ENCODE data around the gene PLXNB1.
"Not testable (repeated sequence)": the region's sequence is repeated elsewhere in the genome, so short reads cannot be mapped to it uniquely, and the experiment has no call there.

Gene PLXNB1, protein sequence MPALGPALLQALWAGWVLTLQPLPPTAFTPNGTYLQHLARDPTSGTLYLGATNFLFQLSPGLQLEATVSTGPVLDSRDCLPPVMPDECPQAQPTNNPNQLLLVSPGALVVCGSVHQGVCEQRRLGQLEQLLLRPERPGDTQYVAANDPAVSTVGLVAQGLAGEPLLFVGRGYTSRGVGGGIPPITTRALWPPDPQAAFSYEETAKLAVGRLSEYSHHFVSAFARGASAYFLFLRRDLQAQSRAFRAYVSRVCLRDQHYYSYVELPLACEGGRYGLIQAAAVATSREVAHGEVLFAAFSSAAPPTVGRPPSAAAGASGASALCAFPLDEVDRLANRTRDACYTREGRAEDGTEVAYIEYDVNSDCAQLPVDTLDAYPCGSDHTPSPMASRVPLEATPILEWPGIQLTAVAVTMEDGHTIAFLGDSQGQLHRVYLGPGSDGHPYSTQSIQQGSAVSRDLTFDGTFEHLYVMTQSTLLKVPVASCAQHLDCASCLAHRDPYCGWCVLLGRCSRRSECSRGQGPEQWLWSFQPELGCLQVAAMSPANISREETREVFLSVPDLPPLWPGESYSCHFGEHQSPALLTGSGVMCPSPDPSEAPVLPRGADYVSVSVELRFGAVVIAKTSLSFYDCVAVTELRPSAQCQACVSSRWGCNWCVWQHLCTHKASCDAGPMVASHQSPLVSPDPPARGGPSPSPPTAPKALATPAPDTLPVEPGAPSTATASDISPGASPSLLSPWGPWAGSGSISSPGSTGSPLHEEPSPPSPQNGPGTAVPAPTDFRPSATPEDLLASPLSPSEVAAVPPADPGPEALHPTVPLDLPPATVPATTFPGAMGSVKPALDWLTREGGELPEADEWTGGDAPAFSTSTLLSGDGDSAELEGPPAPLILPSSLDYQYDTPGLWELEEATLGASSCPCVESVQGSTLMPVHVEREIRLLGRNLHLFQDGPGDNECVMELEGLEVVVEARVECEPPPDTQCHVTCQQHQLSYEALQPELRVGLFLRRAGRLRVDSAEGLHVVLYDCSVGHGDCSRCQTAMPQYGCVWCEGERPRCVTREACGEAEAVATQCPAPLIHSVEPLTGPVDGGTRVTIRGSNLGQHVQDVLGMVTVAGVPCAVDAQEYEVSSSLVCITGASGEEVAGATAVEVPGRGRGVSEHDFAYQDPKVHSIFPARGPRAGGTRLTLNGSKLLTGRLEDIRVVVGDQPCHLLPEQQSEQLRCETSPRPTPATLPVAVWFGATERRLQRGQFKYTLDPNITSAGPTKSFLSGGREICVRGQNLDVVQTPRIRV (N-terminal part only)

DNA sequence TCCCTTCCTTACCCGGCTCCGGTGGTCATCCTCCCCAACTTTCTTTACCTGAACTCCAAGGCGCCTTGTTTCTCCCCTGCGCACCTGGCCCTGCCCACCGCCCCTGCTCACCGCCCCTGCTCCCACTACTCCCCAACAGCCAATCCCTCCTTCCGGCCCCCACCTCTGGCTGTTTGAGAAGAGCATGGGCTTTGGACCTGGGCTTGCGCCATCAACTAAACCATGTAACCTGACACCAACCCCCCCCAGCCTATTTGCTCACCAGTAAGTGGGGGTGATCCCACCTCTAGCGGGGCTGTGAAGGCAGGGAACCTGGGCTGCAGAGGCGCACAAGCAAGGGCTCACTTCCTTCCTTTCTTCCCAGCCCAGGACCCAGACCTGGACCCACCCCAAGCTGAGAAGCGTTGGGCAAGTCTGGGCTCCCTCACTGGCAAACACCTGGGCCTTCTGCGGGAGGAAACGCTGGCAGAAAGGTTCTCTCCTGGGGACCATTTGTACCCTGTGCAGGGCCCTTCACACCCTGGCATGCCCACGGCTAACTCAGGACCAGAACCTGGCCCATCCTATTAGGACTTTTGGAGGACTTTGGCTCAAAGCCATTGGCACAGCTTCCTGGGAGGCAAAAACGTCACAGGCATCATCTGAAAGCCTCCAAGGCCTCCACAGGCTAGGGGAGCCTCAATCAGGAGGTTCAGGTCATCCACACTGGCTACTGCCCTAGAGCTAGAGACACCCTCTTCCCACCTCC lies at the start of gene PLXNB1:
PLXNB1 (minus strand) TSS at position 127 of the 748 bp plus-strand sequence. CDS start 5,475 bp downstream, outside the sequence.
- DNase-seq = no peak

DNA sequence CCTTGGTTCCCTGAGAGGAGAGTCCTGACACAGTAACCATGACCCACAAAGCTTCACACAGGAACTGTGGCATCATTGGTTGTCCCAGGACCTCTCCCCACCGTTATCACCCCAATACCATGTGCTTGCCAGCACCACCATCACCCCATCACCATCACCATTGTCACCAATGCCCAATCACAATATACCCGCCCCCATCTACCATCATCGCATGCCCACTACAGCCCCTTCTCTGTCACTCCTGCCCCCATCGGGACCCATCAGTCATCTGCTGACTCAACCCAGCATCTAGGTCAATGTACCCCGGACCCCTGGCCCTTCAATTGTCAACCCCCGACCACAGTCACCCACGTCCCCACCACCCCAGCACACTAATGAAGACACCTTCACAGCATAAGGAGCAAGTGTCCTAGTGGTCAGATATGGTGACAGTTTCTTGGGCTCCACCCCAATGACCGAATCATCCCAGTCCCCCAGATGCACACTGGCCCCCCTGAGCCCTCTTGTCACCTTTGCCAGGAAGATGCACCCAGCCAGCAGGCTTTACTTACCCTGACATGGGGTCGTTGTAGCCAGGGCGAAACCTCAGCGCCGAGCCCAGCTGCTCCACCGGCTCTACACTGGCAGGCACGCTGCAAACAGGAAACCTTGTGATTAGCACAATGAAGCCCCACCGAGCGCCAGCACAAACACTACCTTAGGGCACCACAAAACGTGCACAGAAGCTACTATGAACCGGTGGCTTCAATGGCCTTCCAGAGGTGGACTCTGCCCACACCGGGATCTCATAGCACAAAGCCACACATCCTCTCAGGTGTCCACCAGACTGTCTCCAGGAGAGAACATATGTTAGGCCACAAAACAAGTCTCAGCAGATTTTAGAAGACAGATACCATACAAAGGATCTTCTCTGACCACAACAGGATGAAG lies 49.0 kb upstream of the PLXNB1 start:
- no peak for DNase-seq

DNA sequence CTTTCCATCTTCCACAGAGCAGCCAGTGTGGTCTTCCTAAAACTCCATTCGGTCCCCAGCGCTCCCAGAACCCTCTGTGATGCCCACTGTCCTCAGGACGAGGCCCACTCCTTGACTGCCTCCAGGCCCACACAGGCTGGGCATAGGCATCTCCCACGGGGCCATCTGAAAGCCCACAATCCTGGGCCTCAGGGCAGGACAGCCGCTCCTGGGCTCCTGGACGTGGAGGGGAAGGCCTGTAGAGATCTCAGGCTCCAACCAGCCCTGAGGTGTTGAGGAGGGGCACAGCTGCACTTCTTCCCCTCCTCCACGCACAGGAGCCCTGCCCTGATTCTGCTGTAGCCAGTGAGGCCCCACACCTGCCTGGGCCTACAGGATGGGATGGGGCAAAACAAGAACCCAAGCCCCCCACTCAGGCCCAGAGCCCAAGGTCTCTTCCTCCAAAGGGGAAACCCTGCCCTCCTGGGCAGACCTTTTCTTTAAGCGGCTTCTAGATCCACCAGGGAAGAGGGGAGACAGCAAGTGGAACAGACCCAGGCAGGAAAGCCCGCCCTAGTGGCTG lies 48.2 kb upstream of the PLXNB1 start:
- DNase-seq = no peak

DNA sequence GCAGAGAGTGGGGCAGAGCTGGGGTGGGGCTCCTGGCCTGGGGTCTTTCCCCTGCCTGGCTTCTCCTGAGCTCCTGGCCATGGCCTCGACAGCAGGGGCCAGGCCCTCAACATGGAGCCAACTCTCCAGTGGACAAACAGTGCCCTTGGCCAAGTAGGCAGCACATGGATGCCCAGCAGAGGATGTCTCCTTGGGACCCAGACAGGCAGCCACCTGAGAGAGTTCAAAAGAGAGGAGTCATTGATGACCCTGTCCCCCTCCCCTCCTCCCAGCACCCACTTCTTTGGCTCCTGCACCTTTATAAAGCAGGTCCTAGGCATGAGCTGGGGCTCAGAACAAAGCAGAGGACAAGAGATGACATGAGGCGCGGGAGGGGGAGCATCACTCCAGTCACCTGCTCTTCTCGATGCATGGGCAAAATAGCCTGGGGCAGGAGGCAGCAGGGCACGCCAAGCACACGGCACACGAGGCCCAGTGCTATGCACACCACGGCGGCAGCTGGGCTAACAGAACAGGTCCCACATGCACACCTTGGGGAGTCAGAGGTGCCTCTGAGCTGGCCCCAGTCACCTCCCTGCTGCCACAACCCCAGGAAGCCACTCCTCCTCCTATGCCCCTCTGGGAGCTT lies 46.7 kb upstream of the PLXNB1 start:
- no peak for DNase-seq

DNA sequence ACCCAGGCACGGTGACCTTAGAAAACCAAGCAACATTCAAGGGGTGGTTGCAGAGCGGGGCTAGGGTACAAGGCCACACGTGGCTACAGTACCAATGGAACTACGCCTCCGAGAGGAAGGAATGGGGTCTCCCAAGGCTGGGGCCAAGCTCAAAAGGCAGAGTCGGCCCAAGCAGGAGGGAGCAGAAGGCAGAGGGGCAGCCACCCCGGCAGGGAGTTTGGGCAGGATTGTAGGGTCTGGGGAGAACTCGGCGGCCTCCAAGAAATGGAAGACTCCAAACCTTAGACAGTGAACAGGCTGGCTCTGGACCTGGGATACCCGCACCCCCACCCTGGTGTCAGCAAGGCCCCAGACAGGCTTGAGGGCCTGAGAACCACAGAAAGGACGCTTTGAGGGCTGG lies 45.3 kb upstream of the PLXNB1 start:
- no peak for DNase-seq

DNA sequence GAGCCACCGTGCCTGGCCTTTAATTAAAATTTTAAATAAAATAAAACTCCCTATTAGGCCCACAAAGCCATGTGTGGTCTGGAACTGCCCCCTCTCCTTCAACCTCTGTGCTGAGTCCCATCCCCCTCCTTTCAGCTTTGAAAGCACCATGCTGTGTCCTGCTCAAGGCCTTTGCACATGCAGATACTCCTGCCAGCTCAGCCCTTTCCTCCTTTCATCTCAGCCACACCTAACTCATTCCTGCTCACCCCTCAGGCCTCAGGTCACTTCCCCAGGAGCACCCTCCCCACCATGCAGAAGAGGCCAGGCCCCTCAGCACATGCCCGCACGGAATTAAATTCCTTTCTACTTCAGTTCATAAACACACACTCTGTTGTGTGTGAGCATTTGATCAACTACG lies 44.7 kb upstream of the PLXNB1 start:
- no peak for DNase-seq

DNA sequence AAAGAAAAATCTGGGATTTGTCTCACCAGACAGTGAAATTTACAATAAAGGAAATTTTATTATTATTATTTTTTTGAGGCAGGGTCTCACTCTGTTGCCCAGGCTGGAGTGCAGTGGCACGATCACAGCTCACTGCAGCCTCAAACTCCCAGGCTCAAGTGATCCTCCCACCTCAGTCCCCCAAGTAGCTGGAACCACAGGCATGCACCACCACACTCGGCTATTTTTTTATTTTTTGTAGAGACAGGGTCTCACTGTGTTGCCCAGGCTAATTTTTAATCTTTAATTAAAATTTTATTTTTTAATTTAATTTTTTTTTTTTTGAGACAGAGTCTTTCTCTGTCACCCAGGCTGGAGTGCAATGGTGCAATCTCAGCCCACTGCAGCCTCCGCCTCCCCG lies 44.1 kb upstream of the PLXNB1 start:
- DNase-seq = not testable (repeated sequence)

DNA sequence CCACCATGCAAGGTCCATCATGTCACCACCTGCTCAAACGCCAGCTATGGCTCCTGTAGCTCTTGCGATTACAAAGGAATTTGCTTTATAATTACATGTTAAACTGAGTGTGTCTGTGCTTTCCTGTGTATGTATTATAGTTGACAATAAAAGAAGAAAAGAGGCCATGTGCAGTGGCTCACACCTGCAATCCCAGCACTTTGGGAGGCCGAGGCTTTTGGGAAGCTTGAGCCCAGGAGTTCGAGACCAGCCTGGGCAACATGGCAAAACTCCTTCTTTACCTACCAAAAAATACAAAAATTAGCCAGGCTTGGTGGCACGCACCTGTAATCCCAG lies 43.7 kb upstream of the PLXNB1 start:
- no peak for DNase-seq

DNA sequence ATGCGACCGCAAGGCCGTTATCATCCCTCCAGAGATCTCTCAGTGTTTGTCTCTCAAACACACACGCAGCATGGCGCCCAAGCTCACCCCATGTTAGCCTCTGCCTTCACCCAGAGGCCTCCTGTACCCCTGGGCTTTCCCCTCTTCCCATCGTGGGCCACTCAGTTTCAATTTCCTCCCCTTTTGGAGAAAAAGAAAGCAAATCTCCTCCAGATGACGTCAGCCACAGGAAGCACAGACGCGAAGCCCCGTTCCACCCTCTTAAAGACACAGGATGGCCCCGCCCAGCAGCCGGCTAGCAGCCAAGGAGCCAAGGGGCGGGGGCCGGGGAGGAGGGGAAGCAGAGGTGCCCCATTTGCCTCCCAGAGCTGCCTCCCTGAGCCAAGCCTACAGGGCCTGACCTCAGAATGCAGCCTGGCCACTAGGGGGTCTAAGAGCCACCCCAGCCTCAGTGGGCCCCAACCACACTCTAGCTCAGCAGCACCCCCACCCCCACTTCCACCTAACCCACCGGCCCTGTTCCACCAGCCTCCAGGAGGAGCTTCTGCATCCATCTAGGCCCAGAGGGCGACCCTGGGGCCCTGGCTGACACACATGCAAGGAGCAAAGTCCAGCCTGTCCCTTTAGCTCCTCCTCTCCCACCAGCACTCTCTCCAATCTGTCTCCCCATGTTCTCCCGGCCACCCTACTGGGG lies 43.2 kb upstream of the PLXNB1 start:
- peak; percentile 62 for DNase-seq

DNA sequence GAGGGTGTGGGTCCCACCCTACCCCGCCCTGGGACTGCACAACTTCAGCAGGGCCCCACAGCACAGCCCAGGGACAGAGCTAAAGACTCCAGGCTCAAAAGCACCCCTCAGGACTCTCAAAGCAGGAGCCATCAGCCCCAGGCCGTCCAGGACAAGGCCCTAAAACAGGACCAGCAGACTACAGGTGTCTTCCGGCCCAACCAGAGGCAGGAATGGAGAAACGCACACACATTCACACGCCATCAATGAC lies 42.7 kb upstream of the PLXNB1 start:
- DNase-seq = no peak

DNA sequence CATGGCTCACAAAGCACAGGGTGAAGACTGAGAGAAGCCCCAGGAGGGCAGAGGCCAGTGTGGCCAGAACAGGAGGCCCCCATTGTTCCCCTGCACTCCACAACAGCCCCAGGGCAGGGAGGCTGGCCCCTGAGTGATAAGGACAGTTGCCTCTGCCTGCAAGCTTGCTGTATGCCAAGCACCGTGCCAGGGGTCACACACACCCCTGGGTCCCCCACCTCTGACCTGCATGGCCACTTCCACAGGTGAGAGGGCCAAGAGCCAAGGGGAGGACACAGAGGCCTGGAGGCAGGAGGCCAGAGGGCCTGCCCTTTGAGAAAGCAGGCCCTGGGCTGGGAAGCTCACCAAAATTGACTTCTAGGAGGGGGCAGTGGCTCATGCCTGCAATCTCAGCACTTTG lies 40.4 kb upstream of the PLXNB1 start:
- no peak for DNase-seq

DNA sequence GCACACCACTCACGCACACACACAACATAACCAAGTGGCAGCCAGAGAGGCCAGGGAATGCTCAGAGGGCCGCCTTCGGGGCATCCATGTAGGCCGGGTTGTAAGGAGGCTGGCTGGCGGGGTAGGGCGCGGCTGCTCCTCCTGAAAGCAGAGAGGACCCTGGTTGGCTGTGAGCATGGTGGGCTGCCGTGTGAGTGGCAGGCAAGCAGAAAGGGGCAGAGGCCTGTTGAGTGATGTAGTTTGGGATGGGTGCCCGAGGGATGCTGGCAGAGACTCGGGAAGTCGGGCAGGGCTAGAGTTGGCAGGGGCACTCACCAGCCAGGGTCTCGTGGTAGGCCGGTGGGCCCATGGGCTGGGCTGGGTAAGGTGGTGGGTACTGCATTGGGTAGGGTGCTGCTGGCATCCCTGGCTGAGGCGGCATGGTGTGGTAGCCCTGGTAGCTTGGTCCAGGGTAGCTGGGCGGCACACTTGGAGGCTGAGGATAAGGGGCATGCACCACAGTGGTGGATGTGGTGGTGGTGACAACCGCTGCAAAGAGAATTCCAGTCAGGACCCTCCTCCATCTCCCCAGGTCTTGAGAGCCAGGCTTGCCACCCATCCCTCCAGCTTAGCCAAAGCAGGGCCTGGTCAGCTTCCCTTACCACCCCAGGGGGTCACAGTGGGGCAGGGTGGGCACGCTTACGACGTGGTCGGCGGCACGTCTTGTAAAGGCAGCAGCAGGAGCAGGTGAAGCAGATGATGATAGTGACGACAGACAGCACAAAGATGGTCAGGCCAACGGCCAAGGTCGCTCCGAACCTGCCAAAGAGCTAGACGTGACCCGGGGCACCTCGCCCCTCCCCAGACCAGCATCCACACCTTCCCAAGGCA lies 39.4 kb upstream of the PLXNB1 start:
- no peak for DNase-seq

DNA sequence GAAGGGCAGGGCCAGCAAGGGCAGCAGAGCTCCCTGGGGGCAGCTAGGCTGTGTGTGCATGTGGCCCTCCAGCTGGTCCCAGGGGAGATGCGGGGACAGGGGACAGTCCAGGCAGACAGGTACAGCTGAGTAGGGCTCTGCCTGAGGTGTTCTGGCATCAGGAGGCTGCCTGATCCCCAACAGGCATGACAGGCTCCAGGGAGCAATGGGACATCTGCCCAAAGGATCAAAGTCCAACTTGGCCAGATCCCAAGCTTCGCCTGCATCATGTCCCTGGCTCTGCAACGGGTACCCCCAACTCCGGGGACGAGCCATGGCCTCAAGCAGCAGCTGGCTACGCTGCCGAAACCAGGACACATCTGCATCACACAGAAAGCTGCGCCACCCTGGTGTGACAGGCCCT lies 38.4 kb upstream of the PLXNB1 start:
- DNase-seq = no peak

DNA sequence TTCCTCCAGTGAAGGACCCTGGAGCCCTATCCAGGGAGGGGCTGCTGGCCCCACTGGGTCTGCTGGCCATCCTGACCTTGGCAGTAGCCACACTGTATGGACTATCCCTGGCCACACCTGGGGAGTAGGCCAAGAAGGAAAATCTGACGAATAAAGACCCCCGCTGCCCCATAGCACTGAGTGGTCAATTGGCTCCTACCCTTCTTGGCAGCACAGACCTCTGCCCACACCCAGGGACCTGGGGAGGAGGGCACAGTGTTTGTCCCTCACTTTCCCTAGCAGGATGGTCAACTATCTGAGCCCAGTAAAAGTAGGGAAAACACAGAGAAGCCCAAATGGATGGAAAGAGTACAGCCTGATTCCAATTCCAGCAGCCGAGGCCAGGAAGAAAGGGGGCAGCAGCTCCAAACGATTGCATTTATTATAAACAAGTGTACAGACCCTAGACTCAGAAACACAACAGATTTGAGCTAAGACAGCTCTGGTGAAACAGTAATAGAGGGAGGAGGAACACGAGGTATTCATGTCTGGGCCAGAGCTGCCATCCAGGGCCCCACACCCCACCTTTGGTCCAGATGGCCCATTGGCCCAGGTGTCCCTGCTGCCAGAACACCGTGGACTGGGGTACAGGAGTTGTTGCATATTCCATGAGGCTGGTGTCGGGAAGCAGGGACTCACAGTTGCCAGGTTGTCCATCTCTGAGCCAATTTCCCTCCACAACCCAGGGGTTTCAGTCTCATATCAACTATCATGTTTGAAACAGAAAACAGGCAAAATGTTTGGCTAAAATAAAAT lies 37.8 kb upstream of the PLXNB1 start:
- DNase-seq = no peak

DNA sequence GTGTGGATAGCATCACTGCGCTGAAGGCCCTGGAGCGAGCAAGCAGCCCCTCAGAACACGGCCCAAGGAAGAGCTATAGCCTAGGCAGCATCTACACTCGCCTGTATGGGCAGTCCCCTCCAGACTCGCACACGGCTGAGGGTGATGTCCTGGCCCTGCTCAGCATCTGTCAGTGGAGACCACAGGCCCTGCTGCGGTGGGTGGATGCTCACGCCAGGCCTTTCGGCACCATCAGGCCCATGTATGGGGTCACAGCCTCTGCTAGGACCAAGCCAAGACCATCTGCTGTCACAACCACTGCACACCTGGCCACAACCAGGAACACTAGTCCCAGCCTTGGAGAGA lies 37.2 kb upstream of the PLXNB1 start:
- DNase-seq = no peak

DNA sequence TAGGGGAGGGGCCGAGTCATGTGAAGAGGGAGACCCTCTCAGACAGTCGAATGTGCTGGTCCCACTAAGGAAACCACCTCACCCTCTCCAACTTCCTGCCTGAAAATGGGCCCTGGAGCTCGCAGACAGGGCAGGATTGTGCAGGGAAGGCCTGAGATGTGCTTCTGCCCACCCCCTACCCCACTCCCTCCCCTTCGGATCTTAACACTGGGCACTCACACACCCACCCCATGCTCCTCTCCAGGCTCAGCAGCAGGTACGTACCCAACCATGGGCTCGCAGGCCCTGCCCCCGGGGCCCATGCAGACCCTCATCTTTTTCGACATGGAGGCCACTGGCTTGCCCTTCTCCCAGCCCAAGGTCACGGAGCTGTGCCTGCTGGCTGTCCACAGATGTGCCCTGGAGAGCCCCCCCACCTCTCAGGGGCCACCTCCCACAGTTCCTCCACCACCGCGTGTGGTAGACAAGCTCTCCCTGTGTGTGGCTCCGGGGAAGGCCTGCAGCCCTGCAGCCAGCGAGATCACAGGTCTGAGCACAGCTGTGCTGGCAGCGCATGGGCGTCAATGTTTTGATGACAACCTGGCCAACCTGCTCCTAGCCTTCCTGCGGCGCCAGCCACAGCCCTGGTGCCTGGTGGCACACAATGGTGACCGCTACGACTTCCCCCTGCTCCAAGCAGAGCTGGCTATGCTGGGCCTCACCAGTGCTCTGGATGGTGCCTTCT lies 36.7 kb upstream of the PLXNB1 start:
- DNase-seq = no peak

DNA sequence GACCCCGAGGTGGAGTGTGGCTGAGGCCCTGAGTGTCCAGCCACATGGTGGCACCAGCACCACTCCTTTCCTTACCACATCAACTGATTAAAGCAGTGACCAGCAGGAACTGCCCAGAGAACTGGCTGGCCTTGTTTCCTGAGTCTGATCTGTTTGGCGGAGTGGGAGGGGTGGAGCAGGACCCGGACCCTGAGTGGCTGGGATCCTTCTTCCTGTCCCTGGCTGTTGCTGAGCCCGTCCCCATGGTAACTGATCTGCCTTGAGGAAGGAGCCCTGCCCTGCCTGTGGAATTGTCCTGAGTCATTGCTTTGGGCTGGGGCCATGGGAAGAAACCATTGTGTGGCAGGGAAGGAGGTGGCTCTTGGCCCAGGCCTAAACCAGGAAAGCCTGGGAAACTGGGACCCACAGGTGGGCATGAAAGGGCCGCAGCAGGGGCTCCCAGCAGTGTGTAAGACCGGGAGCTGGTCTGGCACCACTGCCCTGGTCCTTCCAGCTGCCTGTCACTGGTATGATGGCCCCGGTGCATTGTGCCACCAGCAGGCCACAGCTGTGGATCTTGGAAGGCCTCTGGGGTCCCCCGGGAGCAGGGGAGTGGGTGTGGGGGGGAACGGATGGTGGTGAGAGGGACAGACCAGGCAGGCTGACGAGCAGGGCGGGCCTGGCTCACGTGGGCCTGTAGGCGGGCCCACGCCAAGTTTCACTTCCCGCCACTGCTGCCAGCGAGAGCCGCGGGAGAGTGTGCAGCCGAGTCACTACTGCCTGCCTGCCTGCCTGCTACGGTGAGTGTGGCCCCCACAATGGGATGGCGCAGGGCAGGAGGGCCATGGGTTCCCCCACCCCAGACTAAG lies 35.9 kb upstream of the PLXNB1 start:
- DNase-seq = peak; percentile 48

All from DMS 273 treated with DMSO at 0.1 percent for 48 hours (cell line).